Measurements from ENCODE around the gene C3orf20.
"Not testable (repeated sequence)": the region's sequence is repeated elsewhere in the genome, so short reads cannot be mapped to it uniquely, and the experiment has no call there.

The C3orf20 gene

DNA sequence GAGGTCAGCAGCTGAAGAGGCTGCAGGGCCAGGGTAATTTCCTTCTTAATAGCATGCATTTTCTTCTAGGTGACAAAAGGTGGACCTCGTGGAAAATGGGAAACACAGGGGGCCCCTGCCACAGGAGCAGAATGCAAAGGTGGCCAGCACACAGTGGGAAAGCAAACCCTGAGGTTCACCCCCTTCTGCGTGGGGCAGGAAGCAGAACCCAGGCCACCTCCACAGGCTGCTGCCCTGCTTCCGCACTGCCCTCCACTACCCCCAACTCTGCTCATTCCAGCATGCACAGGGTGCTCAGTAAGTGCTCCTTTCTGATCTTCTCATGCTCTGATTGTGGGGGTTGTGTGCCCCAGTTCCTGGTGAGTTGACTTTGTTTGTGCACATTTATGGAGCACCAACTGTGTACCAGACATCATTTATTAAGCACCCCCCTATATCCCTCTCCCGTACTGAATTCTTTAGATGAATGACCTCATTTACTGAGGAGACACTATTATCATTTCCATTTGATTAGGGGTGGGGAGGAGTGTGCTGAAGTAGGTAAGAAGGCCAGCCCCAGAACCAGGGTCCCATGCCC, 131.1 kb downstream of the C3orf20 start:
- Mint-ChIP-seq H3K36me3 (ENCODE audit: low read depth) (no peaks in the 10 kb centered on the region), H3K27ac (no peak overlapping the region), H3K9me3 (no peaks in the 10 kb centered on the region), H3K4me3 (no peak overlapping the region), H3K4me1 (ENCODE audit: low read depth) (peaks cover 14% of the 10 kb centered on the region), H3K27me3 (peaks cover 36% of the 10 kb centered on the region)

DNA sequence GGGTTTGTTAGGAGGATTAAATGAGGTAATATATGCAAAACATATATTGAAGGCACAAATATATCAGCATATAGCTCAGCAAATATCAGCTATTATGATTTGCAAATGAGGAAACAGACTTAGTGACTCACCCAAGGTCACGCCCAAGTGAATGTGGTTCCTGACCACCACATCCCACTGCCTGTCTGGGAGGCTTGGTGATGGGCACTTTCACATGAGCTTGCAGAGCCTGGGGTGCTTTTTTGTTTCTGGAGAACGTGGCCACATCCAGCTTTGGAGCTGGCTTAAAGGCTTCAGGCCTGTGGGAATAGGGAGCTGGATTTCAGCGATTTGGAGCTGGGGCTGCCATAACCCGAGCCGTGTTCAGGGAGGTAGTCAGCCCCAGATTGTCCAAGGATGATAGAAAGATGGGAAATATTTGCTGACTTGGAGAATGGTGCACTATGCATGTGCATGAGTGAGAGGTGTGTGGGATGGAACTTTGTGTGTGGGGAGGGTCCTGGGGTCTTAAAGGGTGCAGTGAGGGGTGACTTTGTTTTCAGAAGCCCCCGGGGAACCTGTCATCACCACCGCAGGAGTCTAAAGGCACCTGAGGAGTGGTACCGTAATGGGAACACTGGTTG, 131.8 kb downstream of the C3orf20 start:
- H3K4me1 Mint-ChIP-seq (ENCODE audit: low read depth): peaks cover 14% of the 10 kb centered on the region
- no peak overlapping the region for H3K27ac Mint-ChIP-seq
- H3K4me3 Mint-ChIP-seq: no peak overlapping the region
- no peaks in the 10 kb centered on the region for H3K36me3 Mint-ChIP-seq (ENCODE audit: low read depth)
- no peaks in the 10 kb centered on the region for H3K9me3 Mint-ChIP-seq
- H3K27me3 Mint-ChIP-seq: peaks cover 43% of the 10 kb centered on the region

DNA sequence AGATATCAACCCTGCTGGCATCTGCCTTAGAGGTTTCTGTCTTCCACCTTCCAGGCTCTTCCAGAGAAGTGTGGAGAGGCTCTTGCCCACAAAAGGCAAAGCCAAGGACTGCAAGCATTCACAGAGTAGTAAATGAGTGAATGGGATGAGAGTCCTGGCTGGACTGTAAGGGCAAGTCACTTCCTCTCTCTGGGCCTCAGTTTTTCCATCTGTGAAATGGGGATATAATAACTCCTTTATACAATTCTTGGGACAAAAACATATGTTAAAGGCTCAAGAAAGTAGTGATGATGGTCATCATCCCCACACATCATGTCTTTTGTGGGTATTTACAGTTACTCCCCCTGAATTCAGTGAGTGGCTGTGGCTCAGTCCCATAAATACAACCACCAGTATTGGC, 133.1 kb downstream of the C3orf20 start:
- Mint-ChIP-seq H3K4me3 (no peak overlapping the region), H3K4me1 (ENCODE audit: low read depth) (peaks cover 14% of the 10 kb centered on the region), H3K9me3 (no peaks in the 10 kb centered on the region), H3K36me3 (ENCODE audit: low read depth) (no peaks in the 10 kb centered on the region), H3K27me3 (peaks cover 55% of the 10 kb centered on the region), H3K27ac (no peak overlapping the region)

DNA sequence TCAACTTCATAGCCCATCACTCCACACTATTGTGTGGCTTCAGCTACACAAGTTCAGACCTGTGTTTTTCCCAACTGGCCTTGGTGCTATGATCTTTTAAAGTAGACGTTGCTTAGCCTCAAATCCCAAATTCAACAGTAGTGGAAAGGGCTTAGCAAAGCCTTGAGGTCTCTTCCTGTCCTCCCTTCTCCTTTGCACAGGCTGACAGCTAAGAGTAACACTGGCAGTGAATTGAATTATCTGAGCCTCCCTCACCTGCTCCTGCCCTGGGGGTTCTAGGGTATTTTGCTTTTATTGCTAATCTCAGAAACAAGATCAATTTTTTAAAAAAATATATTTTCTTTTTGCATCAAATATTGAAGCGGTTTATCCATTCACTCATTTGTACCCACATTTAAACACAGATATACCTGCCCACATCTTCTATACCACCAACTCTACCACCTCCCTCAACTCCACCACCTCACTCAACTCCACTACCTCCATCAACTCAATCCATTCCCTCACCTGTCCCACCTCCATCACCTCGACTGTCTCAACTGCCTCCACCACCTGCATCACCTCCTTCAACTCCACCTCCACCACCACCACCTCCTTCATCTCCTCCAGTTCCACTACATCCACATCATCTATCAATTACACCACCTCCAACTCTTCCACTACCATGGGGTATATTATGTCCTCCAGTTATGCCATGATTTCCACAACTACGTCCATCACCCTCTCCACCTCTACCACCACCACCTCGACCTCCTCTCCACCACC, 133.7 kb downstream of the C3orf20 start:
- Mint-ChIP-seq H3K4me3 (no peak overlapping the region), H3K27me3 (peaks cover 62% of the 10 kb centered on the region), H3K27ac (no peak overlapping the region), H3K36me3 (ENCODE audit: low read depth) (no peaks in the 10 kb centered on the region), H3K4me1 (ENCODE audit: low read depth) (peaks cover 12% of the 10 kb centered on the region), H3K9me3 (no peaks in the 10 kb centered on the region)

DNA sequence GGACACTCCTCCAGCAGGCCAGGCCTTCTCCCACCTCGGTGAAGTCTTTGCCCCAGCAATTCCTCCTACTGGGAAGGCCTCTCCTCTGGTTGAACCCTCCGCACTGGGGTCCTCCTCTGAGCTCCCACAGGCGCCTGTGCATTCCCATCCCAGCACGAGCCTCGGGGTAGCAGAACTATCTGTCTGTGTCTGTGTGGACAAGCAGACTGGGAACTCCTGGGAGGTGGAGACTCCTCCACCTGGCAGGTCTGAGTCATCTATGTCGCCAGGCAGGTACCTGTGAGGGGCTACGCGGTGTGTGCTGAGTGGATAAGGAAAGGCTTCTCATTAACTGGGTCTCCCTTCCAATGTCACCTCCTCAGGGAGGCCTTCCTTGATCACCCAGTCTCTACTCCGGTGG, 134.7 kb downstream of the C3orf20 start:
- H3K27me3 Mint-ChIP-seq: peaks cover 69% of the 10 kb centered on the region
- H3K9me3 Mint-ChIP-seq; H3K36me3 Mint-ChIP-seq (ENCODE audit: low read depth); H3K4me3 Mint-ChIP-seq; H3K27ac Mint-ChIP-seq; H3K4me1 Mint-ChIP-seq (ENCODE audit: low read depth): not testable (repeated sequence)

DNA sequence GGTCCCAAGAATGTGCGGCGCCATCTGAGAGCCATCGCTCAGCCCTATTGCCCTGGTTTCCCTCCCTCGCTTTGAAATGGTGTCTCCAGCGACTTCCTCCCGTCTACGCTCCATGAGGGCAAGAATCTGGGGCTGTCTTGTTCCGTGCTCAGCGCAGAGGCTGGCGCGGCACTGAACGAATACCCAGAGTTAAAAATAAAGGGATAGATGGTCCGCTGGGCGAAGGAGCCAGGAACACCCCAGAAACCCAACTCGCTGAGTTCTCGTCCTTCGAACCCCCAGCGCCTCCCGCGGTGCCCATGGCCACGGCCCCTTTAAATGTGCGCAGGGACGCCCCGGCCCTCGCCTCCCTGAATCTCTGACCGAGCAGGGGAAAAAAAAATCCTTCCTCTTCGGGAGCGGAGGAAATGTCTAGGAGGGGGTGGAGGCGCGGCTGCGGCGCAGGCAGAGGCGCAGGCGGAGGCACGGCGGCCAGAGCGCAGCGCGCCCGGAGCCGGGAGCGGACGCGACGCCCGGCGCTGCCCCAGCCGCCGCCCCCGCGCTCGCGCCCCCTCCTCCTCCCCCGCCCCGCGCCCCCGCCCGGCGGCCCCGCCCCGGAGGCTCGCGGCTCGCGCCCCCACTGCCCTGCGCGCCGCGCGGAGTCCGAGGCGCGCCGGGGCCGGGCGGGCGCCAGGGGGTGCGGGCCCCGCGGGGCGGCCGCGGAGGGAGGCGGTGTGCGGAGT, 135.3 kb downstream of the C3orf20 start:
- no peak overlapping the region for H3K27ac Mint-ChIP-seq
- H3K4me1 Mint-ChIP-seq (ENCODE audit: low read depth): peaks cover under 1% of the 10 kb centered on the region
- no peaks in the 10 kb centered on the region for H3K36me3 Mint-ChIP-seq (ENCODE audit: low read depth)
- no peaks in the 10 kb centered on the region for H3K9me3 Mint-ChIP-seq
- H3K27me3 Mint-ChIP-seq: peaks cover 71% of the 10 kb centered on the region
- no peak overlapping the region for H3K4me3 Mint-ChIP-seq

DNA sequence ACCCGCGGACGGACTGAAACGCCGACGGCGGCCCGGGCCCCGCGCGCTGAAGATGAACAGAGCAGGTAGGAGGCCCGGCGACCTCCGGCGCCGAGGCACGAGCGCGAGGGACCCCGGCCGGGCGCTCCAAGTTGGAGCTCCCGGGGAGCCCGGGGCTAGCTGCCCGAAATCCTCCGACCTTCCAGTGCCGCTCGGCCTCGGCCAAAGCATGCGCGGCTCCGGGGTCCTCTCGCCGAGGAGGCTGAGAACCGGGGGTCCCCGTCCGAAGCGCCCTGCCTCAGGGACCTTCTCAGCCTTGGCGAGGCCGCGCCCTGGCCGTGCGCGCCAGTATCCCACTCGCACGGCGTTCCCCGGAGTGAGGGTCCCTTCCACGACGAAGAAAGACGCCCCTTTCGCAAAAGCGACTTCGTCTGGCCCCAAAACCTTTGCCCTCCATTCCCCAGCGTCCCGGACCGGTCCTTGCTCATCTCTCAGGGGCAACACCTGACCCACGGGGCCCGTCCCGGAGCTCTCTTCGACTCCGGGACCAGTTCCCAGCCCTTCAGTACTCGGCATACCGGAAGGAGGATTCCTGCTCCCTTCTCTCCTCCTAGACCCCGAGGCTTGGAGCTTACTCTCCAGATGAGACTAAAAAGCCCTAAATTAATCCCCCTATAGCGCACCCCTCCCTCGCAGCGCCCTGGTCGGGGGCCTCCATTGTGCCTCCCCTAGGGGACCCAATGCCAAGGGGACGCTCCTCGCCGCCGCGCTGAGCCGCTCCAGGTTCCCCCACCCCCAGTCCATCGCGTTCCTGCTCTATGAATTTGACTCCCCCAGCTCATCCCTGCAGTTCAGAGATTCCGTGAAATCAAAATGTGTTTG, 136.1 kb downstream of the C3orf20 start:
- Mint-ChIP-seq H3K9me3 (no peaks in the 10 kb centered on the region), H3K27me3 (peaks cover 68% of the 10 kb centered on the region), H3K36me3 (ENCODE audit: low read depth) (no peaks in the 10 kb centered on the region), H3K4me3 (no peak overlapping the region), H3K27ac (no peak overlapping the region), H3K4me1 (ENCODE audit: low read depth) (no peaks in the 10 kb centered on the region)

DNA sequence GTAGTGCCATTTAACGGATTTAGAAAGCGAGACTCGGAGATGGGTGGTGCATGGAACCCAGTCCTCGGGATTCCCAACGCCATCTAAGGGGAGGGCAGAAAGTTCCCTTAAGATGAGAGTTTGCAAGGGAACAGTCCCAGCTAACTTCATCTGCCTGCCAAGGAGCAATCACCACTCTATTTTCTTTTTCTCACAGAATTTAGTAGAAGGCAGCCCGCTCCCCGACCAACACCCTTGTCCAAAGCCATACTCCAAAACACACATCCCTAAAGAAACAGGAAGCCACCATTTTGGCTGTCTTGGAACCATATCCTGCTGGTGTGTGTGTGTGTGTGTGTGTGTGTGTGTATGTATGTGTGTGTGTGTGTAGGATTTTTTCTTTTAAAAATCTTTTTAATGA, 136.7 kb downstream of the C3orf20 start:
- H3K27ac Mint-ChIP-seq: no peak overlapping the region
- H3K4me1 Mint-ChIP-seq (ENCODE audit: low read depth): no peaks in the 10 kb centered on the region
- no peaks in the 10 kb centered on the region for H3K9me3 Mint-ChIP-seq
- no peaks in the 10 kb centered on the region for H3K36me3 Mint-ChIP-seq (ENCODE audit: low read depth)
- H3K27me3 Mint-ChIP-seq: peaks cover 67% of the 10 kb centered on the region
- no peak overlapping the region for H3K4me3 Mint-ChIP-seq

DNA sequence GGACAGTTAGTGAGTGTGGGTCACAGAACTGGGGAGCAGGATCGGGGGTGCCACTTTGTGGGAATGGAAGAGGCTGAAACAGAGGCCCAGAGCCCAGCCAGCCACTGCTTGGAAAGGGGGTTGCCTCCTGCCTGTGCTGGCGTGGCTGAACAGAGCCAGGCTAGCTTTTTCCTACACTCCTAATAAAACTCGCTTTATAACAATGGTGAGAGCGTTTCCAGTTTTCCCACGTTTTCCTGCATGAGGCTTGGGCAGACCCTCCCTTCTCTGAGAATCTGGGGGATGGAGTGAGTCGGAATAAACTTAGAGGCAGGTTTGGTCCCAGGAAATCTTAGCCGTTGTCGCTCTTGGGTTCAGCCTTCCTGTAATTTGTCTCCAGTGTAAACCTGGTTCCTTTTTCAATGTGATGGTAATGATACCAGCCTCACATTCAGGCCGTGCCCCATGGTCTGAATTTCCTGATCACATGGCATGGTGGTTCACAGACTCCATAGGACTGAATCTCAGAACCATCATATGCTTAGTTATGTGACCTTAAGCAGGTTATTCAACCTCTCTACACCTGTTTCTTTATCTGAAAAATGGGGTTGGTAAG, 137.4 kb downstream of the C3orf20 start:
- H3K27ac Mint-ChIP-seq: no peak overlapping the region
- H3K36me3 Mint-ChIP-seq (ENCODE audit: low read depth): no peaks in the 10 kb centered on the region
- peaks cover 65% of the 10 kb centered on the region for H3K27me3 Mint-ChIP-seq
- no peak overlapping the region for H3K4me3 Mint-ChIP-seq
- no peaks in the 10 kb centered on the region for H3K4me1 Mint-ChIP-seq (ENCODE audit: low read depth)
- H3K9me3 Mint-ChIP-seq: no peaks in the 10 kb centered on the region

DNA sequence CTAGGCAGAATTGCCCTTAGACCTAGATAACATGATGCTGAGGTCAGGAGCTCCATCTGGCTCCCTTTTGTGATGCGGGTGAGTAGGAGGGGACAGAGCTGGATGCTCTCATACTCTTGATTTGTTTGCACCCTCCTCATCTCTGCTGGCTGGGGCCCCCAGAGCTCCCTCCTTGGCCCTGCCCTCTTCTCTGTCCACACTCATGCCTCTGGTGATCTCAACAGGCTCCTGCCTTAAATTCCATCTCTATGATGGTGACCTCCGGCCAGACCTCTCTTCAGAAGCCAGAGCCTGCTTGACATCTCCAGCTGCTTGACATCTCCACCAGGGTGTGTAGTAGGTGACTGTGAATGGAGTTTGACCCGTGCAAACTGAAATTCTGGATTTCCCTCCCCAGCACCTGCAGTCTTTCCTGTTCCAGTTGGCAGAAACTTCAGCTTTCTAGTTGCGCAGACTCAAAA, 139.5 kb downstream of the C3orf20 start:
- H3K27me3 Mint-ChIP-seq: peaks cover 48% of the 10 kb centered on the region
- H3K36me3 Mint-ChIP-seq (ENCODE audit: low read depth): no peaks in the 10 kb centered on the region
- no peak overlapping the region for H3K4me3 Mint-ChIP-seq
- no peaks in the 10 kb centered on the region for H3K4me1 Mint-ChIP-seq (ENCODE audit: low read depth)
- H3K9me3 Mint-ChIP-seq: no peaks in the 10 kb centered on the region
- H3K27ac Mint-ChIP-seq: no peak overlapping the region

DNA sequence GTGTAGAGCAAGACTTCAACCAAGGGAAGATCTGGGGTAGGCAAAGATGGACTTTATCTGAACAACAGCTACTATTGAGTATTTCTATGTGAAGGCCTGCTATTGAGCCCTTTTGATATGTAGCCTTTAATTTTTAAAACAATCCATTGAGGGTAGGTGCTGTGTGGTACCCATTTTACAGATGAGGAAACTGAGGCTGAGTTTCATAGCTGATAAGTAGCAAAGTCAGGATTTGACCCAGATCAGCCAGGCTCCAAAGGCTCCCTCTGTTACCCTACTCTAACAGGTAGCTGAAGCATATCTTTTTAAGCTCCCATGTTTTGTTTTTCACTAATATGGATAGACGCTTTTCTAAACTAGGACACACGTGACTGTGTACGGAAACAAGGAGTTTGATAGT, 141.4 kb downstream of the C3orf20 start:
- Mint-ChIP-seq H3K4me3 (no peak overlapping the region), H3K27me3 (peaks cover 37% of the 10 kb centered on the region), H3K27ac (no peak overlapping the region), H3K36me3 (ENCODE audit: low read depth) (no peaks in the 10 kb centered on the region), H3K9me3 (no peaks in the 10 kb centered on the region), H3K4me1 (ENCODE audit: low read depth) (no peaks in the 10 kb centered on the region)

DNA sequence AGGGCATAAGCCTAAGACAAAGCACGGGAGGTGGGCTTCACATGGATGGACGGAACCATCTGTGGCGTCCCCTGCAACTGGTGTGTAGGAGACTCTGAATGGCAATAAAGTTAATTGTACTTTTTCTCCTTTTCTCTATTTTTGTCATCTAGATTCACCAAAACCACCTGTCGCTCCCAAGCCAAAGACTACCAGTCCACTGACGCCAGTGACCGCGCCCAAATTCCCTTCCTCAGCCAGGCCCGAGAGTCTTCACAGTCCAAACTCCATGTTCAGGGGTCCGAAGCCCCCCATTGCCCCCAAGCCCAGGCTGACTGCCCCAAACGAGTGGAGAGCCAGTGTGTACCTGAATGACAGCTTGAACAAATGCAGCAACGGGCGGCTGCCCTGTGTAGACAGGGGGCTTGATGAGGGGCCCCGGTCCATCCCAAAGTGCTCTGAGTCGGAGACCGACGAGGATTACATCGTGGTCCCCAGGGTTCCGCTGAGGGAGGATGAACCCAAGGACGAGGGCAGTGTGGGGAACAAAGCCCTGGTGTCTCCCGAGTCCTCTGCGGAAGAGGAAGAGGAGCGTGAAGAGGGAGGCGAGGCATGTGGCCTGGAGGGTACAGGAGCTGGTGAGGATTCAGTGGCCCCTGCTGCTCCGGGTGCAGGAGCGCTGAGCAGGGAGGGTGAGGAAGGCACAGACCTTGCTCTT, 144.0 kb downstream of the C3orf20 start, which contains the start of gene FGD5:
Gene FGD5 (plus strand): TSS at position 159 of the 697 bp plus-strand sequence. CDS start 110 bp downstream, at position 269.
- Mint-ChIP-seq H3K36me3 (ENCODE audit: low read depth) (no peaks in the 10 kb centered on the region), H3K27me3 (peaks cover 15% of the 10 kb centered on the region), H3K4me1 (ENCODE audit: low read depth) (no peaks in the 10 kb centered on the region), H3K27ac (no peak within 1 kb of the TSS), H3K9me3 (no peaks in the 10 kb centered on the region), H3K4me3 (no peak within 1 kb of the TSS)

DNA sequence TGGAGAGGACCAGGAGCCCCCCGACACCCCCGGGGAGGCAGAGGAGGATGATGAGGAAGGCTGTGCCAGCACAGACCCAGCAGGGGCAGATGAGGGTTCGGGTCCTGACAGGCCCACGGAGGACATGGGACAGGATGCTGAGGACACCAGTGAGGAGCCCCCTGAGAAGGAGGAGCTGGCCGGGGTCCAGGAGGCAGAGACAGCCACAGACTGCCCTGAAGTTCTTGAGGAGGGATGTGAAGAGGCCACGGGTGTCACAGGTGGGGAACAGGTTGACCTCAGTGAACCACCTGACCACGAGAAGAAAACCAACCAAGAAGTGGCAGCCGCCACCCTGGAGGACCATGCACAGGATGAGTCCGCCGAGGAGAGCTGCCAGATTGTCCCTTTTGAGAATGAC, 144.7 kb downstream of the C3orf20 start:
- Mint-ChIP-seq H3K36me3 (ENCODE audit: low read depth) (no peaks in the 10 kb centered on the region), H3K4me1 (ENCODE audit: low read depth) (no peaks in the 10 kb centered on the region), H3K4me3 (no peak overlapping the region), H3K27me3 (peaks cover 10% of the 10 kb centered on the region), H3K9me3 (no peaks in the 10 kb centered on the region), H3K27ac (no peak overlapping the region)

Measured in stimulated activated naive CD8-positive, alpha-beta T cell treated with anti-CD3 and anti-CD28 coated beads, Interleukin-15, Interleukin-2, amounts not matched to agents 100 ng/mL and 50 ng/mL, for 24 hours (primary cell).